ENCODE measurements around the gene HLA-DQB1.
"Not testable (repeated sequence)": the region's sequence is repeated elsewhere in the genome, so short reads cannot be mapped to it uniquely, and the experiment has no call there.

The HLA-DQB1 gene

DNA sequence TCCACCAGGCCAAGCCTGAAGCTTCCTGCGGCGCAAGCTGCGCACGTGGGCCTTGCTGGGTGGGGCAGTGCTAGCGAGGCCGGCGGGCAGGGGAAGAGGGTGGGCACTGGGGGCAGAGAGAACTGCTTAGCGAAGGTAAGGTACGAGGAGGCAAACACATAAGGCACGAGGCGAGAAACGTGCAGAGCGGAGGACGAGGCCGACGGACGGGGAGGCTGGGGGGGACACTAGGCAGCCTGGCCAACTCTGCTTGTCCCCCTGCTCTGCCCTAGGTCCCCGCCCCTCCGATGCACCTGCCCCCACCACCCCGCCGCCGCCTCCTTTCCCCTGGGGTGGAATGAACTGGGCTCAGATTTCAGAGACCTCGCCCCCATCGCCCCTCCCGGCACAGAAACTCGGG lies 2.1 kb downstream of the HLA-DQB1 start:
- WGBS, 2 experiments: 54 to 67% methylated on average over 26 of the region's 26 CpGs

DNA sequence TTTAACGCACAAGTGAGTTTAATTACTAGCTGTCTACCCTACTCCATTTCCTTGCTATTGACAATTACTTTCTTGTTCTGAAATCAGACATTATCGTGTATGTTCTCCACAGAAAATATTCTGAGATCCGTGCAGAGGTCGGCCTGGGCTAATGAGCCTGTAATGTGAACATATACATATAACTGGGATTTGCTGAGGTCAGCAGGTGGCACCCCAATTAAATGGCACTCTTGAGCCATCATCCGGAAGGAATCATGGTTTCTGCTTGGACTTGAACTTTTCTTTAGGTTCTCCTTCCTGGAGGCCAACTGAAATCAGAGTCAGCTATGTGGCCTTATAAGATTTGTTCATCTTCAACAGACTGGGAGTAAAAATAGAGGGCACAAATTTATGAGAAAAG lies 3.6 kb downstream of the HLA-DQB1 start:
- no peak overlapping the region for H3K4me3 ChIP-seq (ENCODE audit: insufficient read depth, low read depth, low read length)
- H3K27ac ChIP-seq (ENCODE audit: insufficient read depth, low read depth, low read length, poor library complexity, severe bottlenecking): no peak overlapping the region
- no peaks in the 10 kb centered on the region for H3K36me3 ChIP-seq (ENCODE audit: control insufficient read depth, insufficient read depth, low read length)
- 66 to 73% methylated on average over 5 of the region's 5 CpGs for WGBS, 2 experiments
- peaks cover 29% of the 10 kb centered on the region for H3K27me3 ChIP-seq (ENCODE audit: control insufficient read depth, insufficient read depth, low read length, poor library complexity, severe bottlenecking)
- H3K9me3 ChIP-seq (ENCODE audit: control insufficient read depth, low read length): no peaks in the 10 kb centered on the region
- H3K4me1 ChIP-seq (ENCODE audit: control insufficient read depth, insufficient read depth, low read length): no peaks in the 10 kb centered on the region

More for the DNA sequence above, 2.1 kb downstream of the HLA-DQB1 start:
- H3K27ac ChIP-seq (ENCODE audit: insufficient read depth, low read depth, low read length, poor library complexity, severe bottlenecking): no peak overlapping the region
- peaks cover 29% of the 10 kb centered on the region for H3K27me3 ChIP-seq (ENCODE audit: control insufficient read depth, insufficient read depth, low read length, poor library complexity, severe bottlenecking)
- H3K4me3 ChIP-seq (ENCODE audit: insufficient read depth, low read depth, low read length): no peak overlapping the region
- H3K9me3 ChIP-seq (ENCODE audit: control insufficient read depth, low read length): no peaks in the 10 kb centered on the region
- no peaks in the 10 kb centered on the region for H3K4me1 ChIP-seq (ENCODE audit: control insufficient read depth, insufficient read depth, low read length)
- no peaks in the 10 kb centered on the region for H3K36me3 ChIP-seq (ENCODE audit: control insufficient read depth, insufficient read depth, low read length)

DNA sequence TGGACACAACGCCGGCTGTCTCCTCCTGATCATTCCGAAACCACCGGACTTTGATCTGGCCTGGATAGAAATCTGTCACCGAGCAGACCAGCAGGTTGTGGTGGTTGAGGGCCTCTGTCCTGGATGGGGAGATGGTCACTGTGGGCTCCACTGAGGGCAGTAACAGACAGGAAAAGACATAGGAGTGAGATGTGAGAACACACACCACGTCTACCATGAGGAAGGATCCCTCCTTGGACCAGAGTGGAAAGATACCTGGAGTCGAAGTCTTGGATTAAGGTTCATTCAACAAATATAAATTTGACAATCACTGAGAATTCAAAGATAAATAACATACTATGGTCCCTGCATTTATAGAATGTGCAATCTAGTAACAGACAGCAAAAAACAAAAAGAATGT lies 4.4 kb downstream of the HLA-DQB1 start:
- Histone ChIP-seq H3K27ac (ENCODE audit: insufficient read depth, low read depth, low read length, poor library complexity, severe bottlenecking) (no peak overlapping the region), H3K27me3 (ENCODE audit: control insufficient read depth, insufficient read depth, low read length, poor library complexity, severe bottlenecking) (peaks cover 29% of the 10 kb centered on the region), H3K4me3 (ENCODE audit: insufficient read depth, low read depth, low read length) (no peak overlapping the region), H3K36me3 (ENCODE audit: control insufficient read depth, insufficient read depth, low read length) (no peaks in the 10 kb centered on the region), H3K9me3 (ENCODE audit: control insufficient read depth, low read length) (no peaks in the 10 kb centered on the region), H3K4me1 (ENCODE audit: control insufficient read depth, insufficient read depth, low read length) (no peaks in the 10 kb centered on the region)
- WGBS, 2 experiments: 82 to 92% methylated on average over 6 to 7 of the region's 7 CpGs

DNA sequence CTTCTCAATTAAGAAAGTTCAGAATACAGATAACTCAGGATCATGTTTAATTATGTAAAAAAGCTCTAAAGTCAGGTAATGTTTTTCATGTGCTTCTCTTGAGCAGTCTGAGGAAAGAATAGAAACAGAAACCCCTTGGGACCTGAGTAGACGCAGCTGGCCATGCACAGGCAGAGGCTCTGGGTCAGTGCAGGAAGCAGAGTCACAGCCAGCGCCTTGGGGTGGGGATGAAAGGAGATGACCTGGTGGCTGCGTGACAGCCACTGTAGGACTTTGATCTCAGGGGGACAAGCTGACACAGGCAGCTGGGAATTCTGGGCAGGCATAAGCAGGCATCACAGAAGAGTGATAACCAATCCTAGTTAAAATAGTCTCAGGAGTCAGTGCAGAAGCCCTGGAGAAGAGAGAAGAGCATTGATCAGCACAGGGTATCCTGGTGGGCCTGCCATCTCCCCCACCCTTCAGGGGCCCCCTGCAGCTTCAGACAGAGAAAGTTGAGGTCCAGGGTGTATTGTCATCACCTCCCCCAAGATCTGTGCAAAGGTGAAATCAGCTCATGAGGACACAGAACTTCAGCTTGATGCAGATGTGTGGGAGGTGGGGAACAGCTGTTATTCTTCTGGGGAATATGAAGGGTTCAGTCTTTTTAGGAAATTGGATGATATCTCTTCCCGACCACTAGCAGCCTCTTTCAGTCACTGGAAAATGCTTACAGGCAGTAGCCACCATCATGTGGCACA lies 6.4 kb downstream of the HLA-DQB1 start:
- no peaks in the 10 kb centered on the region for H3K36me3 ChIP-seq (ENCODE audit: control insufficient read depth, insufficient read depth, low read length)
- H3K27me3 ChIP-seq (ENCODE audit: control insufficient read depth, insufficient read depth, low read length, poor library complexity, severe bottlenecking): peaks cover 15% of the 10 kb centered on the region
- H3K27ac ChIP-seq (ENCODE audit: insufficient read depth, low read depth, low read length, poor library complexity, severe bottlenecking): no peak overlapping the region
- 65 to 76% methylated on average over 4 of the region's 4 CpGs for WGBS, 2 experiments
- H3K4me3 ChIP-seq (ENCODE audit: insufficient read depth, low read depth, low read length): no peak overlapping the region
- no peaks in the 10 kb centered on the region for H3K4me1 ChIP-seq (ENCODE audit: control insufficient read depth, insufficient read depth, low read length)
- H3K9me3 ChIP-seq (ENCODE audit: control insufficient read depth, low read length): no peaks in the 10 kb centered on the region

DNA sequence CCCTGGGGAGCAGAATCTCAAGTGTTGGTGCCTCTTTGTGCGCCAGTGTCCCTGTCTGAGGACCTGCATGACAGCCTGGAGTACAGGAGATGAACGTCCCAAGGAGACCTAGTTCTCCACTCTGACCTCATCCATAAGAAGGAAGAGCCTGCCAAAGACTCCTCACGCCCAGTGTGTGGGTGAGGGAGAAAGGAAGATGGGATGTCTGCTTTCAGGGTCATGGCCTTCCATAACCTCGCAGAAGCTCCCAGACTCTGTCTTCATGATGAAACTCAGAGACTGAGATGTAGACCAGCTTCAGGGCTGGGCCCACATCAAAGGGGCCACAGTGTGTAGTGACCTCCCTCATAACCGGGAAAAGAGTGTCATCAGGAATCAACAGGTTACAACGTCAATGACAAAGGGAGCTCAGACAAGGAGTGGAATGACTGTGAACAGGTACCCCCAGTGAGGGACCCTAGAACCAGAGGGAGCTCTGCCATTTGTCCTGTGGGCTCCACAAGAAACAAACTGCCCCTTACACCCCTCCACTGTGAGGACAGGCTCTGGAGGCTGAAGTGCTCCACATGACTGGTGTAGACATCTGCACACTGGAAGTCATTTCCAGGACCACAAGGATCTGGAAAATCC lies 8.1 kb downstream of the HLA-DQB1 start:
- Histone ChIP-seq H3K36me3 (ENCODE audit: control insufficient read depth, insufficient read depth, low read length) (no peaks in the 10 kb centered on the region), H3K27me3 (ENCODE audit: control insufficient read depth, insufficient read depth, low read length, poor library complexity, severe bottlenecking) (no peaks in the 10 kb centered on the region), H3K9me3 (ENCODE audit: control insufficient read depth, low read length) (no peaks in the 10 kb centered on the region), H3K4me3 (ENCODE audit: insufficient read depth, low read depth, low read length) (no peak overlapping the region), H3K27ac (ENCODE audit: insufficient read depth, low read depth, low read length, poor library complexity, severe bottlenecking) (no peak overlapping the region), H3K4me1 (ENCODE audit: control insufficient read depth, insufficient read depth, low read length) (no peaks in the 10 kb centered on the region)
- WGBS, 2 experiments: 82% methylated on average over 6 of the region's 6 CpGs

DNA sequence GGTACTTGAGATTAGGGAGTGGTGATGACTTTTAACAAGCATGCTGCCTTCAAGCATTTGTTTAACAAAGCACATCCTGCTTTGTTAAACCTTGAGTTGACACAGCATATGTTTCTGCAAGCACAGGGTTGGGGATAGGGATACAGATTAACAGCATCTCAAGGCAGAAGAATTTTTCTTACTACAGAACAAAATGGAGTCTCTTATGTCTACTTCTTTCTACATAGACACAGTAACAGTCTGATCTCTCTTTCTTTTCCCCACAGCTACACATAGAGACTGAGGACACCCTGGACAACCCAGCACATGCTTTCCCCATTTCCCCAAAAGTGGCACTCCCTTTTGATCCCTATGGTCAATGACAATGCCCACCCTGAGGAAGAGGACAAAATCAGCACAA lies 8.6 kb downstream of the HLA-DQB1 start:
- not testable (repeated sequence) for H3K9me3 ChIP-seq (ENCODE audit: control insufficient read depth, low read length); H3K27me3 ChIP-seq (ENCODE audit: control insufficient read depth, insufficient read depth, low read length, poor library complexity, severe bottlenecking); H3K4me1 ChIP-seq (ENCODE audit: control insufficient read depth, insufficient read depth, low read length); H3K4me3 ChIP-seq (ENCODE audit: insufficient read depth, low read depth, low read length); H3K27ac ChIP-seq (ENCODE audit: insufficient read depth, low read depth, low read length, poor library complexity, severe bottlenecking); H3K36me3 ChIP-seq (ENCODE audit: control insufficient read depth, insufficient read depth, low read length)

DNA sequence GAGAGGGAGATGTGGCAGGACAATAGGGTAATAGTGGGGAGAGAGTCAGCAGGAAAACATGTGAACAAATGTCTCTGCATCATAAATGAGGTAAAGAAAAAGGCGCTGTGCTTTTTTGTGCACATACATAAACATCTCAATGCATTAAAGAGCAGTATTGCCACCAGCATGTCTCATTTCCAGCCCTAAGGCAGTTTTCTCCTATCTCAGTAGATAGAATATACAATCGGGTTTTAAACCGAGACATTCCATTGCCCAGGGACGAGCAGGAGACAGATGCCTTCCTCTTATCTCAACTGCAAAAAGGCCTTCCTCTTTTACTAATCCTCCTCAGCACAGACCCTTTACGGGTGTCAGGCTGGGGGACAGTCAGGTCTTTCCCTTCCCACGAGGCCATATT lies 9.1 kb downstream of the HLA-DQB1 start:
- not testable (repeated sequence) for H3K9me3 ChIP-seq (ENCODE audit: control insufficient read depth, low read length); H3K4me1 ChIP-seq (ENCODE audit: control insufficient read depth, insufficient read depth, low read length); H3K4me3 ChIP-seq (ENCODE audit: insufficient read depth, low read depth, low read length); H3K27me3 ChIP-seq (ENCODE audit: control insufficient read depth, insufficient read depth, low read length, poor library complexity, severe bottlenecking); H3K36me3 ChIP-seq (ENCODE audit: control insufficient read depth, insufficient read depth, low read length); H3K27ac ChIP-seq (ENCODE audit: insufficient read depth, low read depth, low read length, poor library complexity, severe bottlenecking)
- 70% methylated on average over 4 of the region's 6 CpGs; no CpG with 5 or more reads in 1 of the 2 experiments for WGBS, 2 experiments

DNA sequence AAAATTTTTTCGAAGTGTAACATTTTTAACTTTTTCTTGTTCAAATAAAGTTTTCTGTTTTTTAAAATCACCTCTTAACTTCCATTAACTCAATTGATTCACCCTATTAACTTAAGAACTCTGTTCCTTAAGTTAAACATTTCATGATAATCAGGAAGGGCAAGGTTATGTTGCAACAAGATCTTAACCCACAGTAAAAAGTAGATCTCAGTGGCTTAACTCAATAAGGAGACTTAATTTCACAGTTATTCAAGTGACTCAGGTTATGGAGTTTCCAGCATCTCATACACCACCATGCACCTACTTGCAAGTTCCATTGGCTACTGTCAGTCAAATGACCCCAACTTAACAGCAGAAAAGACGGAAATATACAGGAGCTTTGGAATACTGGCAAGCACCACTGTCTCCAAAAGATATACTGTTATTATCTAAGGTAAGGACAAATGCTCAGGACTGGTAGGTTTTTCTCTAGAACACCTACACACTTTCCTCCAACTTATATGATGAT lies 11.2 kb downstream of the HLA-DQB1 start:
- Histone ChIP-seq H3K9me3 (ENCODE audit: control insufficient read depth, low read length) (no peaks in the 10 kb centered on the region), H3K4me1 (ENCODE audit: control insufficient read depth, insufficient read depth, low read length) (no peaks in the 10 kb centered on the region), H3K27ac (ENCODE audit: insufficient read depth, low read depth, low read length, poor library complexity, severe bottlenecking) (no peak overlapping the region), H3K4me3 (ENCODE audit: insufficient read depth, low read depth, low read length) (no peak overlapping the region), H3K27me3 (ENCODE audit: control insufficient read depth, insufficient read depth, low read length, poor library complexity, severe bottlenecking) (no peaks in the 10 kb centered on the region), H3K36me3 (ENCODE audit: control insufficient read depth, insufficient read depth, low read length) (no peaks in the 10 kb centered on the region)
- WGBS, 2 experiments: 50 to 60% methylated on average over 1 to 2 of the region's 2 CpGs

DNA sequence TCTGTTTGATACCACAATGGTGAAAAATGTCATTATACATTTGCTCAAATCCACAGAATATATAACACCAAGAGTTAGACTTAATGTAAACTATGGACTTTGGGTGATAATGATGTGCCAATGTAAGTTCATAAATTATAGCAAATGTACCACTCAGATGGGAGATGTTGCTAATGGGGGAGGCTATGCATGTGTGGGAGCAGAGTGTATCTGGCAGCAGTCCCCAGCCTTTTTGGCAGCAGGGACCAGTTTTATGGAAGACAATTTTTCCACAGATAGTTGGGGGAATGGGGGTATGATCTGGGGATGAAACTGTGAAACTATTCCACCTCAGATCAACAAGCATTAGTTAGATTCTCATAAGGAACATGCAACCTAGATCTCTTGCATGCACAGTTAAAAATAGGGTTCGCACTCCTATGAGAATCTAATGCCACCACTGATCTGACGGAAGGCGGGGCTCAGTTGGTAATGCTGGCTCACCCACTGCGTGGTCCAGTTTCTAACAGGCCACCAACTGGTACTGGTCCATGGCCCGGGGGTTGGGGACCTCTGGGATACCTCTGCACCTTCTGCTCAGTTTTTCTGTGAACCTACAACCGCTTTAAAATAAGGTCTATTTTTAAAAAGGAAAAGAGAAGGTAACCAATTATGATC lies 21.3 kb downstream of the HLA-DQB1 start:
- Histone ChIP-seq H3K27me3 (ENCODE audit: control insufficient read depth, insufficient read depth, low read length, poor library complexity, severe bottlenecking) (no peaks in the 10 kb centered on the region), H3K4me3 (ENCODE audit: insufficient read depth, low read depth, low read length) (no peak overlapping the region), H3K36me3 (ENCODE audit: control insufficient read depth, insufficient read depth, low read length) (no peaks in the 10 kb centered on the region), H3K4me1 (ENCODE audit: control insufficient read depth, insufficient read depth, low read length) (no peaks in the 10 kb centered on the region), H3K27ac (ENCODE audit: insufficient read depth, low read depth, low read length, poor library complexity, severe bottlenecking) (no peak overlapping the region), H3K9me3 (ENCODE audit: control insufficient read depth, low read length) (no peaks in the 10 kb centered on the region)
- 80 to 82% methylated on average over 5 of the region's 6 CpGs for WGBS, 2 experiments

DNA sequence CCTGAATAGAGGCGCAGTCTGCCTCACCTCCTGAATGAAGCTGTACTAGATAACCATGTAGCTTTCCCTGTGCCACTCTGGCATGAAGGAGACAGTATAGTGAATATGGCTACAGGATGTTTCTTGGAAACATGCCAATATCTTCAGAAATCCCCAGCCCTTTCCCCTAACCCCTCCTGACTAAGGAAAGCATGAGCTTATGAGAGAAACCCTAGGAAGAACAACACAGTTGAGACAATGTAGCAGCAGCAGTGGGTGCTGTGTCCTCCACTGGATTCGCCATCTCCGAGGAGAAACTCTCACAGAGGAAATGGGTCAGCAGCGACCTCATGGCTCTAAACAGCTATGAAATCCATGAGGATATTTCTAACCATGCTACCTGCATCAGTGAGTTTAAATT lies 22.6 kb downstream of the HLA-DQB1 start:
- Histone ChIP-seq H3K4me1 (ENCODE audit: control insufficient read depth, insufficient read depth, low read length) (no peaks in the 10 kb centered on the region), H3K4me3 (ENCODE audit: insufficient read depth, low read depth, low read length) (no peak overlapping the region), H3K27ac (ENCODE audit: insufficient read depth, low read depth, low read length, poor library complexity, severe bottlenecking) (no peak overlapping the region), H3K27me3 (ENCODE audit: control insufficient read depth, insufficient read depth, low read length, poor library complexity, severe bottlenecking) (no peaks in the 10 kb centered on the region), H3K36me3 (ENCODE audit: control insufficient read depth, insufficient read depth, low read length) (no peaks in the 10 kb centered on the region), H3K9me3 (ENCODE audit: control insufficient read depth, low read length) (no peaks in the 10 kb centered on the region)
- WGBS, 2 experiments: 63 to 80% methylated on average over 4 of the region's 4 CpGs
